NCI-H1105 treated with DMSO at 0.1 percent for 48 hours (cell line): ENCODE results near the gene HID1.
A peak's percentile ranks its signal among the peaks of the same experiment; 100 is the strongest.

ENCODE experiments used
- DNase-seq: peaks from one replicate; lab custom pipeline; 2025; lab: John Stamatoyannopoulos, UW

Gene HID1

GRCh38 chr17:74950207-74950606 lies 22.4 kb downstream of the HID1 start:
- no peak for DNase-seq

GRCh38 chr17:74949455-74950115 lies 23.0 kb downstream of the HID1 start:
- DNase-seq = peak; percentile 7

DNA sequence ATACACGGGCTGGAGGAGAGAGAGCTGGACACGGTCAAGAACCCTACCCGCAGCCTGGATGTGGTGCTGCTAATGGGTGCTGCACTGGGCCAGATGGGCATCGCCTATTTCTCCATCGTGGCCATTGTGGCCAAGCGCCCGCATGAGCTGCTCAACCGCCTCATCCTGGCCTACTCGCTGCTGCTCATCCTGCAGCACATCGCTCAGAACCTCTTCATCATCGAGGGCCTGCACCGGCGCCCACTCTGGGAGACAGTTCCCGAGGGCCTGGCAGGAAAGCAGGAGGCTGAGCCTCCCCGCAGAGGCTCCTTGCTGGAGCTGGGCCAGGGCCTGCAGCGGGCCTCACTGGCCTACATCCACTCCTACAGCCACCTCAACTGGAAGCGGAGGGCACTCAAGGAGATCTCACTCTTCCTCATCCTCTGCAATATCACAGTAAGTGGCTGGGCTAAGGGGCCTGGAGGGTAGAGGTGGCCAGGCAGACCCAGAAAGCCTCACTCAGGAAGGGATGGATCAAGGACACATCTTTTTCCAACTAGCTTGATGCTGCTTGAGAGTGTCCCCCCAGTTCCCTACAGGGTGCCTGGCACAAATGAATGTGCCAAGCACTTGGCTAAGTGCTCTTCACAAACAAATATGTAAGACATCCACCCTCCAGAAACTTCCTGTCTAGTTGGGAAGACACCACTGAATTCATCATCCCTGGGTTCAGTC lies 25.4 kb downstream of the HID1 start:
- DNase-seq = no peak

DNA sequence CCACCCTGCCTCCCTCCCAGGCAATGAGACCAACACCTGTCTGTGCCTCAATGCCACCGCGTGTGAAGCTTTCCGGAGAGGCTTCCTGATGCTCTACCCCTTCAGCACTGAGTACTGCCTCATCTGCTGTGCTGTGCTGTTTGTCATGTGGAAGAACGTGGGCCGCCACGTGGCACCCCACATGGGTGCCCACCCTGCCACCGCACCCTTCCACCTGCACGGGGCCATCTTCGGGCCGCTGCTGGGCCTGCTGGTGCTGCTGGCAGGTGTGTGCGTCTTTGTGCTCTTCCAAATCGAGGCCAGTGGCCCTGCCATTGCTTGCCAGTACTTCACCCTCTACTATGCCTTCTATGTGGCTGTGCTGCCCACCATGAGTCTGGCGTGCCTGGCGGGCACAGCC lies 25.9 kb downstream of the HID1 start:
- DNase-seq = no peak

GRCh38 chr17:74945543-74945942 lies 27.0 kb downstream of the HID1 start:
- no peak for DNase-seq

- no peak for DNase-seq
These were observed 28.6 kb downstream of the HID1 start for GRCh38 chr17:74943808-74944522.

DNA sequence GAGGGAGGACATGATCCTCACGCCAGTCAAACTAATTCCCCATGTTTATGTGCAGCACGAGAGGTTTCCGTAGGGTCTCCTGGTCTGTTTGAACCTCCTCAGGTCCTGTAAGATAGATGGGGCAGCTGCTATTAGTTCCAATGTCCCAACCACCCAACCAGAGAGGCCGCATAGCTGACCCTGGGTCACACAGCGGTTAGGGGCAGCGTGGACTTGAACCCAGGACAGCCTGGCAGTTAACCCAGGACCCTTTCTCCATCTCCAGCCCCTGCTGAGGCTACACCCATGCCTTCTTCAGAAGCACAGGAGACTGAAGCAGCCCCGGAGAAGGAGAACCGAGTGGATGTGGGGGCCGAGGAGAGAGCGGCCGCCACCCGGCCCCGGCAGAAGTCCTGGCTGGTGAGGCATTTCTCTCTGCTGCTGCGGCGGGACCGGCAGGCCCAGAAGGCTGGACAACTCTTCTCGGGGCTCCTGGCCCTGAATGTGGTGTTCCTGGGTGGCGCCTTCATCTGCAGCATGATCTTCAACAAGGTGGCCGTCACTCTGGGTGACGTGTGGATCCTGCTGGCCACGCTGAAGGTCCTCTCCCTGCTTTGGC lies 31.3 kb downstream of the HID1 start:
- DNase-seq = no peak

GRCh38 chr17:74939534-74939933 lies 33.0 kb downstream of the HID1 start:
- DNase-seq = no peak

- DNase-seq = no peak
These were observed 34.2 kb downstream of the HID1 start for GRCh38 chr17:74938194-74938950.

DNA sequence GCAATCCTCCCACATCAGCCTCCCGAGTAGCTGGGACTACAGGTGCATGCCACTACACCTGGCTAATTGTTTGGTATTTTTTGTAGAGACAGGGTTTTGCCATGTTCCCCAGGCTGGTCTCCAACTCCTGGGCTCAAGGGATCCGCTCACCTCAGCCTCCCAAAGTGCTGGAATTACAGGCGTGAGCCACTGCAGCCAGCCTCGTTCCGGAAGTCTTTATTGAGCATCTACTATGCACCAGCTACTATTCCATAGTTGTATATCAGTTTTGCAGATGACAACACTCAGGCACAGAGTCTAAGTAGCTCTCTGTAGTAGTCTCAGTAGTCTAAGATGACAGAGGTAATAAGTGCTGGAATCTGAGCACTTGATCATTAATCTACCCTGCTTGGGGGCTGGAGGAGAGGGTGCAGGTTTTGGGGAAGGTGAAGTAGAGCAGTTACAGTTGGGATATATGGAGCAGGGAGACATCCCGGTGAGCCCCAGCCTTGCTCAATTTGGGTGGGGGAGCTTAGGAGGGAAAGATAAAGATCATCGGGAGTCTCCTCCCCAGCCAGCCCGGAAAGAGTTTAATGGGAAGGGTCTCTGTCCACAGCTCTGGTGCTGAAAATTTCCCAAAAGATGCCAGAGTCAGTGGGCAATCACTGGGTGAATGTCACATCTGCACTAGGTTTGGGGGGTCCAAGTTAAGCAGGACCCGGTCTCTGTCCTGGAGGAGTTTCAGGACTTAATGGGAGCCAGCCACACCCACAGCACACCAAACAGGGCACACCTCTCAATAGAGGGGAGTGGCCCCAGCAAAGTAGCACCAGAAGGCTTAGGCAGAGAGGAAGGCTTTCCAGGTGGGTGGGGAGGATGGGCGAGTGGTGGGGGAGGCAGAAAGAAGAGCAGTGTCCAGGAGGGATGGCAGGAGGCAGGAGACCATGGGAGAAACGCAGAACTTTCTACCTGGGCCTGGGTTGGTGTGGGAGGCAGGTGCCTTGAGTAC lies 35.2 kb downstream of the HID1 start:
- no peak for DNase-seq

DNA sequence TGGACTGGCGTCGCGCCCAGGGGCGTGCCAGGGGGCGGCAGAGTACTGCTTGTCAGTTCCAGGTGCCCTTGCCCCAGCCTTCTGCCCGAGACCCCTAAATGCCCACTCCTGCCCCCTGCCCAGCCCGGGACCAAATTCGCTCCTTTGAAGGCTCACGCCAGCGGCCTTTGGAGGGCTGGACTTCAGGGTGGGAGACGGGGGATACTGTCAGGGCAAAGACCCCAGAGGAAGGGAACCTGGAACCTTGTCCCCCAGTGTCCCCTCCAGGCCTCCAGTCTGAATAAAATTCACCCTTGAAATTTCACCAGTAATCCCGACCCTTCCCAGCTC lies 36.1 kb downstream of the HID1 start:
- DNase-seq = no peak

GRCh38 chr17:74935585-74936469 lies 36.7 kb downstream of the HID1 start, which contains the start of gene OTOP3:
Gene OTOP3 (plus strand): TSS chr17:74935898. CDS start chr17:74935922, 24 bp downstream.
- peak; percentile 71 for DNase-seq

GRCh38 chr17:74935048-74935447 lies 37.5 kb downstream of the HID1 start:
- no peak for DNase-seq

- DNase-seq = no peak
These were observed 42.0 kb downstream of the HID1 start for GRCh38 chr17:74930535-74931036.

GRCh38 chr17:74928786-74929185 lies 43.8 kb downstream of the HID1 start:
- DNase-seq = no peak

DNA sequence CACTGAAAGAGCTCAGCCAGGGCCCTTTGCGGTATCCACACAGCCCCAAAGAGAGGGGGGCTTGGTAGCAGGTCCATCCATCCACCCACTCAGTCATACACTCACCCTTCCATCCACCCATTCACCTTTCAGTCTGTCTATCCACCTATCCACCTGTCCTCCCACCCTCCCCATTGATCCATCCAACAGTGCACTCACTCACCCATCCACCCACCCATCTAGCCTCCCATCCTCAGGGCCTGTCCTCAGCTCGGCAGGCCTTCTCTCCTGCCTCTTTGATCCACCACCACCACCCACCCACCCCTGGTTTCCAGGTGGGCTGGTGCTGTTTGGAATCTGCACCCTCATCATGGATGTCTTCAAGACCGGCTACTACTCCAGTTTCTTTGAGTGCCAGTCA lies 47.3 kb downstream of the HID1 start:
- no peak for DNase-seq

GRCh38 chr17:74924250-74924948 lies 48.2 kb downstream of the HID1 start, which contains the start of gene OTOP2:
Gene OTOP2 (plus strand): TSS chr17:74924273. CDS start chr17:74924633, 360 bp downstream.
- DNase-seq = no peak

DNA sequence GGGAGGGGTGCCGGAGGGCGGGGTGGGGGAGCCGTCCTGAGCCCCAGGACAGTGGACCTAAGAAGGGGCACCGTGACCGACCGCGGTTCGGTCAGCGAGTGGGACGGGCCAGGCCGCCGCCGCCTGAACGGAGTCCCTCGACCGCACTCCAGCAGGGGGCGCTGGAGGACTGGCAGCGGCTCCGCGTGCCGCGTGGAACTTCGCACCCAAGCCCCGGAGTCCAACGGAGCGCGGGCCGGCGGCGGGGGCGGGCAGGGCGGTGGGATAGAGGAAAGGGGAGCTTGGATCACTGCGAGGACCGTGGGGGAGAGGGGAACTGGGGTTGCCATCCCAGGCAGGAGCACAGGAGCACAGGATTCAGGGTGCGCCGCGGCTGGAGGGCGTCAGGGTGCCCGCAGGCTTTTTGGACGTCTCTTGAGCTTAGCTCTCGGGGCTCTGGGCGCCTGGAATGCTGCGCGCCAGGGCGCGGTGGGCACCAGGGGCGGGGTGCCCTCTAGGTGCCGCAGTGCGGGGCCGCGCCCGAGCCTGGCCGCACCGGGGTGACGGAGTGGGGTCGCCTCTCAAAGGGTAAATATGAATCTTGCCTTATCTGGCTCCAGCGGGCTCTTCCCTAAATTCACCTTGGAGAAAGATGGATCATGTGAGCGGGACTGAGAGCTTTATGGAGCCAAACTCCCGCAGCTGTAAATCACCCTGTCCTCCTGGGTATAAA lies 48.9 kb downstream of the HID1 start:
- DNase-seq = peak; percentile 15
